GOT3 (cell line): Measurements from ENCODE around the gene SLC66A2.

Source experiments
- DNase-seq: peaks from one replicate; lab custom pipeline; 2025; ENCODE audit warnings: mixed read lengths; lab: John Stamatoyannopoulos, UW

Gene SLC66A2

DNA sequence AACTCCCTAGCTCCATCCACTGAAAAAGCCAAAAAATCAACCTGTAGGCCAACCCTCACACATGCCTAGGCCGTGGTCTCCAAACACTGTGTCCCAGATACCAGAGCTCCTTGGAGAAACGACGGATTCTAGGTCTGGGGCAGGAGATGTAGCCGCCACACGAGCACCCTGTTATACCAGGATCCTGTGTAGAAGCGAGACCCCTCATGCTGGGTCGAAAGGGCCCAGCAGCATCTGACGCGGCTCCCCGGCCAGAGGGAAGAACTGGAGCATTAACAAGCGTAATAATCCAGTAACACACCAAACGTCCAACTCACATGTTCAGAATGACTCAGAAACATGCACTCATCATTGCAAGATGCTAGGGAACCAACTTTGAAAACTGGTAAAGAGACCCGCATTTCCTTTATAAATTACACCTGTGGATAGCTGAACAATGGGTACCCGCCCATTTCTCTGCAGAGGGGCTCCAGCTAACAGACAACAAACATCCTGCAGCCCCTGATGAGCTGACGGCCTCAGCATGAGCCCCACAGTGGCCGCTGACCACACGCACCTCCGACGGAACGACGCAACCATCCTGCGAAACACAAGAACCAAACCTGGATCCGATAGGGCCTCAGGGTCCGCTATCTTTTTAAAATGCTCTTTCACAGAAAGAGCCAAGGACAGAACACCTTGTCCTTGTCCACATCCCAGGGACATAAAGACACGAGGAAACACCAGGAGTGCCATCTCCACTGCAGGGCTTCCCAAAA is 14.2 kb downstream of the SLC66A2 start:
- no peak for DNase-seq

DNA sequence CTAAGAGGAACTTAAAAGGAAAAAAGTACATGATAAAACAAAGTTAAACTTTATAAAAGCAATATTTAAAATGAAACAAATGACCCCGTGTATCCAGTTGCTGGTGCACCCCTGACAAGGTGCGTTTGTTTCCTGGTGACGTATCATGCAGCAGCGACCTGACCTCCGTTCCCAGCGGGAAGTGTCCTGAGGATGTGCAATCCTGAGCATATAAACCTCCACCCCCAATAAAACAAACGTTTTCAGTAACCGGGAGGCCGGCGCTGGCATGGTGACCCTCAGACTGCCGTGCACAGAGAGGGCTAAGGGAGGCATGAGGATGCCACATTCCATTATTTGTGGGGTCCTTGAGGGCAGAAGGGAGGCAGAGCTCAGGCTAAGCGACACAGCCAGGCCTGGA is 14.8 kb downstream of the SLC66A2 start:
- DNase-seq = no peak

DNA sequence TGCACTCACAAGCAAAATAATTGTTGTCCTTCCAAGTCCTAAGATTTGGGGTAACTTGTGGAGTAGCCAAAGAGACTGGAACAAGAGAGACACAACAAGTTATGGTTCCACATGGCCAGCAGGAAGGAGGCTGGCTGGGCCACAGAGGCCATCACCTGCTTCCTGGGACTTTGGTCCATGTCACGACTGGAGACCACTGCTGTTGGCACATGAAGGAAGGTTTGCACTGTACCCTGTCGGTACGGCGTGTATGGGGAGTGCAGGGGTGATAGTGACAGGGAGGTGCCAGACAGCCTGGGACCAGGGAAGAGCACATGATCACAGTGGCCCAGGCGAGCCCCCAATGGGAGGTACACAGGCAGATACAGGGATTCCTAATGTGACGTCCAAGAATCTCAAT is 15.5 kb downstream of the SLC66A2 start:
- no peak for DNase-seq

DNA sequence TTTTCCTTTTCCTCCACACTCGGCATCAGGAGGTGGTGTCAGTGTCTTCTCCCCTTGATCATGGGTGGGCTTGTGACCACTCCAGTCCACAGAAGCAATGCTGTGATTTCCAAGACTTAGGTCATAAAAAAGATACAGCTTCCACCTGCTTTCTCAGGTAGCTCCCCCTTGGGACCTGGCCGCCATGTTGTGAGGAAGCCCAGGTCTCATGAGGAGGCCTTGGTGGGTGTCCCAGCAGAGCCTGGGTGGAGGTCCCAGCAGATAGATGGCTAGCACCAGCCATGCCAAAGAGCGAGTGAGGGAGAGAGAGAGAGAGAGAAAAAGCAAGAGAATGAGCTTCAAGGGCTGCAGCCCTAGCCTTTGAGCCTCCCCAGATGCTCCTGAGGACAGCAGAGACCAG is 16.0 kb downstream of the SLC66A2 start:
- no peak for DNase-seq

DNA sequence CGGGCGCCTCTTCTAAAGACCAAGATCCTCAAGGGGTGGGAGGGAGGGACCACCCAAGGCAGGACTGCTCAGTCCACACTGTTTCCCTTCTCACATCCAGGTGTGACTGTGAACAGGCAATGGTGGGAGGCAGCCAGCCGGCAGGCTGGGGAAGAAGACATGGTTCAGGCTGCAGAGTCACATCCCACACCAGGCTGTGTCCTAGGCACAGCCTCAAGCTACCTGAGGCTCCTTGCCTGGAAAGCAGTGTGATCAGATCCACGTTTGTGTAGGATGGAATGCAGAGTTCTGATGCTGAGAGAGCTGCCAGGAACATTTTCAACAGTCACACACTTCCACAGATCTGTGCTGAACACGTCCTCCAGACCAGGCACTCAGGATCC is 16.4 kb downstream of the SLC66A2 start:
- DNase-seq = no peak

DNA sequence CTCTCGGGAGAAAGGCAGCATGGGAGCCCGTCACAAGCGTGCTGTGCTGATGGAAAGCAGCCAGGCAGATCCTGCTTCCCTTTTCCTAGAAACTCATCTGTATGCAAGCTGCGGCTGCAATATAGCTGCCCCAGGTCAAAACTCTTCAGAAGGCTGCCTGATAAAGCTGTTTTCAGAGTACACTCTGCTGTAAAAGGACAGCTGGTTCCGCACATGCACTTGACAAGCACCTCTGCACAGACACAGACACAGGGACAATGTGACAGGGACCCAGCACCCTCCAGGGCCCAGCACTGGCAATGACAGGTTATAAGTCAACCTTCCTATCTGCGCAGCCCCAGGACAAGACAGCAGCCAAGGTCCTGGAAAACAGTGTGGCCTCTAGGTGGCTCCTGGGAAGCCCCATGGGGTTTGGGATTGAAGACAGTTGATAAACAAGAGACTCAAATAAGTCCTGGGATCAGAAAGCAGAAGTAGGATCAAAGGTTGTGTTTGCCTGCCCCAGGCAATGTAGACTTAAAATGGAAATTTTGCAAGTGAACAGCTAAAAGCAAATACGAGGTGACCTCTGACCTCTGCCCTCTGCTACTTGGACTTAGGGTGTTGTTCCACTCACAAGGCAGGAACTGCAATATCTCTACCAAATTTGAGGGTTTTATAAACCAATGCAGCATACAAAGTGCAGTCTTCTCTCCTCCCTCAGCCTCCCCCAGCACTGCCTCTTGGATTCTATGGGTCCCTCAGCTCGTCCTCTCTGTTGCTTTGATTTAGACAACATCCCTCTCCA is 16.9 kb downstream of the SLC66A2 start:
- no peak for DNase-seq

DNA sequence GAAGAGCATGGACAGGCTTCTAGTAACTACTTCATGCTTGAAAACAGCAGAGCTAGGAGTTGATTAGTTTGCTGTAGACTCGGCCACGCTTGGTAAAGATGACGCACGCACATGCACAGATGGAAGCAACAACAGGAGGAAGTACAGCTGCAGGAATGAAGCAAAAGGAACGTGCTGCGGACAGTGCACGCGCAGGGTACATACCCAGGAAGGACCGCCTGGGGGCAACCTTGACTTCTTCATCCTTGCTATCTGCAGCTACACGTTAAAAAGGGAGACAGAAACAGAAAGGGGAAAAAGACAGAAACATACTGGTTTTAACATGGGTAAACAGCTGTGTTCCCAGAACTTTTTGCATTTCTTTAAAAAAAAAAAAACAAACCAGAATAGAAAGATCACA is 17.7 kb downstream of the SLC66A2 start:
- DNase-seq = no peak

DNA sequence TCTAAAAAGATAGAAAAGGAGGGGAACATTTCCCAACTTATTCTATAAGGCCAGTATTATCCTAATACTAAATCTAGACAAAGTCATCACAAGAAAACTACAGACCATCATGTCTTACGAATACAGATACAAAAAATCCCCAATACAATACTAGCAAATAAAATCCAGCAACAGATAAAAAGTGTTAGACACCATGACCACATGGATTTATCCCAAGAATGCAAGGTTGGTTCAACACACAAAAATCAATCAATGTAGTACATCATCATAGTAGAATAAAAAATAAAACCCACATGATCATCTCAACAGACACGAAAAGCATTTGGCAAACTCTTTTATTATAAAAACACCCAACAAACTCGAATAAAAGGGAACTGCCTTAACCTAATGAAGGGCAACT is 18.5 kb downstream of the SLC66A2 start:
- DNase-seq = no peak

DNA sequence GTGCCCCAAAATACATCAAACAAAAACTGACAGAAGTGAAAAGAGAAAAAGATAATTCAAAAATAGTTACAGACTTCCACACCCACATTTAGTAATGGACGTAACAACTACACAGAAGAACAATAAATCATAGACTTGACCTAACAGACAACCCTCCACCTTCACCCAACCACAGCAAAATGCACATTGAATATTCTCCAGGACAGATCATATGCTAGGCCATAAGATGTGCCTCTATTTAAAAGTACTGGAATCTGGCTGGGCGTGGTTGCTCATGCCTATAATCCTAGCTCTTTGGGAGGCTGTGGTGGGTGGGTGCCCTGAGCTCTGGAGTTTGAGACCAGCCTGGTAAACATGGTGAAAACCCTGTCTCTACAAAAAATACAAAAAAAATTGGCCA is 20.0 kb downstream of the SLC66A2 start:
- no peak for DNase-seq

DNA sequence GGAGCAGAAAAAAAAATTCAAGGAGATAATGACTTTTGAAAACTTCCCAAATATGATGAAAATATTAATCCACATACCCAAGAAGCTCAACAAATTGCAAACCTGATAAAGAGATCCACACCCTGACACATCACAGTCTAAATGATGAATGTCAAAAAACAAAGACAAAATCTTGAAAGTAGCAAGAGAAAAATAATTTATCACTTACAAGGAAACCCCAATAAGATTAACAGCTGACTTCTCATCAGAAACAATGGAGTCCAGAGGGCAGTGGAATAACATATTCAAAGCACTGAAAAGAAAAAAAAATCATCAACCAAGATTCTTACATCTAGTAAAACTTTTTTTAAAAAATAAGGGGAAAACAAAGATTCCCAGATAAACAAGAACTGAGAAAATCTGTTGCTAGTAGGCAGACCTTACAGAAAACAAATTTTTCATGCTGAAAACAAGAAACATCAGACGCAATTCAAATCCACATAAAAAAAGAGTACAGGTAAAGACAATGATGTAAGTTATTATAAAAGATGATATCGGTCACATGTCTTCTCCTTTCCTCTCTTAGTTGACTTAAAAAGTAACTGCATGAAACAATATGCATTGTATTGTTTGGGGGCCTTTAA is 21.3 kb downstream of the SLC66A2 start:
- no peak for DNase-seq

DNA sequence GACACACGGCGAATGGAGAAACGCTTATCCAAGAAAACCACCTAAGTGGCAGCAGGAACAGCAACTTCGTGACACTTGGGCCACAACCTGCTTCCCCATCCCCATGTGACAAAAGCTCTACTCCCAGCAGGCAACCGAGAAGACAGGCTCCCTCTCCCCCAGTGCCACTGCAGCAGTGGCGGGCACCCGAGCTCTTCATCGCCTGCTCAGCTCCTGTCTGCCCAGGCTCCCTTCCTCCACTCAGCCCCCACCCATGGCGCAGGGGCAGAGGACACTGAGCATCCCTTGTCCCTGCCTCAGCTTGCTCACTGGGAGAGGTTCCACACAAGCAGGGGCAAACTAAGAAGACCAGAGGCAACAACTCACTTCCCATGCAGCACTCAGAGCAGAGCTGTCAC is 22.9 kb downstream of the SLC66A2 start:
- DNase-seq = no peak

DNA sequence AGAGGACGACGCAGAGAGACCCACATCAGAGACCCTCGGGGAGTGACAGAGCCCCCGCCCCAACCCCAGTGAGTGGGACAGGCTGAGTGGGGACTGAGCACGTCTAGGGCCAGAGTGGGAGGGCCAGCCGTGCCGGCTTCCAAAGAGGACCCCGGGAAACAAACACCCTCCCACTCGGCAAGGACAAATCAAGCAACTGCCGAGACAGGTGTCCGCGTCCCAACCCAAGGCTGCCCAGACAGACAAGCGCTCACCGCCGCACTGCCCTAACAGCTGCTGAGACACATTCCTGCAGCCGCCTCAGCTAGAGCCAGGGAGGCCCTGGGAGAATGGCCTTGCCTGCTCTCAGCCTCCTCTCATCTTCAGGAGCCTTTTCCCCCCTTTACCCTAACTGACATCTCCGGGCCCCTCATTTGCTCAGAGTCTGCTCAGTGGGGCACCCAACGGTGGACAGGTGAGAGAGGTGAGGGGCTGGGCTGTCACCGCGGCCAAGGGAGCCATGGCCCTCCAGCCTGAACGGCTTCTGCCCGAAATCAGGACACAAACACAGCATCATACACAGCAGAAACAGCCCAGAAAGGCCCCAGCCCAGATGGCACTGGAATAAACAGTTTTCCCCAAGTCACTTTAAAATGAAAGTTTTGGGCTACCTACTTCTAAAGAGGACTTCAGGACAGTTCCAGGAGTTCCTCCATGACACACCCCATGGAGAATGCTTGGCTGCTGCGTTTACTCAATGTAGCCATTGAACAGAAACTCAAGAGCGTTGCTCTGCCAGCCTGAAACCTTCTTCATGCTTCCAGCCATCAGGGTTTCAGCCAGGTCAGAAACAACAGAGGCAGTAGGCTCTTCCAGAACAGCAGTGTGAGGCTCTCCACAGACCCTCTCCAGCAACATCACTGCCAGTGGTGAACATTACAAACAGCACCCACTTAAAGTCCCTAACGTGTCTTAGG is 23.6 kb downstream of the SLC66A2 start:
- no peak for DNase-seq

DNA sequence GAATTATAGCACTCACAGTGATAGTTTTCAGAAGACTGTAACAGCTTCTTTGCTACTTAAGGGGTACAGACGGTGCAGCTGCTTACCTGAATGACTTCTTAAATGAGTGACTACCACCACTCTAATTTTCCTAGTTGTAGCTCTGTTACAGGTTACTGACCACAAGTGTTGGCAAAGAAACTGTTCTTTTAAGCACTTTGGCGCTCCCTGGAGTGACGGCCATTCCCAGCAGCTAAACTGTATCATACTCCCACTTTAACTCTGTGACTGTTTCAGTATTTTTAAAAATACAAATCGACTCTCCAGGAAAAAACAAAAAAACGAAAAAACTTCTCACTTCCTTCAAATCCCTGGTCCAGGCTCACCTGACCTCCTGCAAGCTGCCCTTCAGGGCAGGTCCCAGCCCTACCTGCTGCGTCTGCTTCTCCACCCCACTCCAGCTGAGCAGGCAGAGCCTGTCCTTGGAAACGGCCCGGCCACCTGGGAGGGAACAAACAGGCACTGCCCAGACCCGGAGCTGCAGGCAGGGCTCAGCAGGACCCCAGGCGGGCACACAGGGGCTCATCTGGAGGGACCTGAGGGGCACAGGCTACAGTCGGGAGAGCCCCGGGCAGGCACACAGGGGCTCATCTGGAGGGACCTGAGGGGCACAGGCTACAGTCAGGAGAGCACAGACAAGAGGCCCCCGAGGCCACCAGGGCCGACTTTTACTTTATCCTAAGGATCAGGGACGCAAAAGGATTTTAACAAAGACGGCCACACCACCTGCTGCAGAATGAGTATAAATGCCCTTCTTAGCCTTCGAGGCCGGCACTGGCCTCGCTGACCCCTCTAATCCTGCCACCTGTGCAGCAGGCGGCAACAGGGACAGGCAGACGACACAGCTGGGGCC is 24.5 kb downstream of the SLC66A2 start:
- no peak for DNase-seq

DNA sequence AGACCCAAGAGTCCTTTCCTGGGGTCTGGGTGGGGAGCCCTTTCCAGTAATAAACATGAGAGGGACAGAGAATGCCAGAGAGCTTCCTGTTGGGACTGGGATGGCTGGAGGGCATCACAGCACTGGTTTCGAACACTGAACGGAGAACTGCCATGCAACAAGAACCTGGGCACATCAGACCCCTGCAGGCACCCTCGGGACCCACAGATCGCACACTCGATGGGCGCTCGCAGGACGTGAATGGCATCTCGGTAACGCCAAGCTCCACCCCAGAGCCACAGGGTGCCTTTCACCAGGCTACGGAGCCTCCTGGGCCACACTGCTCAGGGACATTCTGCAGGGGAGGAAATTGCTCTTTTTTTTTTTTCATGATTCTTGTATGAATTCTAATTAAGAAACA is 25.1 kb downstream of the SLC66A2 start:
- no peak for DNase-seq

DNA sequence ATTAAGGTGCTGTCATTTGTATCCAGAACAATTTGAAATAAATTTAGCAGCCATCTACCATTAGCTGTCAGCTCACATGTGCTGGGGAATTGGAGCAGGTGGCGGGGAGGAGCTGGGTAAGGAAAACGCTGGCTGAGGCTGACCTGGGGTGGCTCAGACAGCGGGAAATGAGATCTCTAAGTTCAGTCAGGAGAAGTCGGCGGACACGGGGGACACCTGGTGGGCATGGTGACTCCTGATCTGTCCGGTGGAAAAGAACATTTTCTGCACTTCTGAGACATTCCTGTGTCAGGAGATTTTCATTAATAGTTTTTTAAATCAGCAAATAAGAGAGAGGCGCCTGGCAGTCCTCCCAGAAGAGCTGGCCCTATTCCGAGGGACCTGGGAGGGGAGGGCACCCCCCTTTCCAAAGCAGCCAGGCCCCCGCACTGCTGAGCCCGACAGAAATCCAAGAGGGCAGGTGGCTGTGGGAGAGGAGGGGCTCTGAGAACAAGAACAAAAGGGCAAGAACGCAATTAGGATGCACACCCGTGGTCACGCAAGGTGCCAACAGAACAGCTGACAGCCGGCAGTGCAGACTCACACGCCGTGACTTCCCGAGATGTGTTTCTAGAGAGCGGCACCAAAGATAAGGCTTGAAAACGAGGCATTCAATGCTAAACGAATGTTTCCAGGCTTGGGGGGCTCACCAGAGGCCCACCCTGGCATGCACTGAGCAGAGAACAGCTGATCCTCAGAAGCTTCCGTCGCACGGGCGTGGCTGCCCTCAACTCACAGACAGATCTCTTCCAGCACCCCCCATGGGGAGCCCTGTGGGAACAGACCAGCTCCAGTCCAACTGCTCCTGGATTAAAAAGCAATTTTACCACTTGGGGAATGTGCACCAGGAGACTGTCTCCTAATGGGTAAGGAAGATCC is 26.4 kb downstream of the SLC66A2 start:
- no peak for DNase-seq

DNA sequence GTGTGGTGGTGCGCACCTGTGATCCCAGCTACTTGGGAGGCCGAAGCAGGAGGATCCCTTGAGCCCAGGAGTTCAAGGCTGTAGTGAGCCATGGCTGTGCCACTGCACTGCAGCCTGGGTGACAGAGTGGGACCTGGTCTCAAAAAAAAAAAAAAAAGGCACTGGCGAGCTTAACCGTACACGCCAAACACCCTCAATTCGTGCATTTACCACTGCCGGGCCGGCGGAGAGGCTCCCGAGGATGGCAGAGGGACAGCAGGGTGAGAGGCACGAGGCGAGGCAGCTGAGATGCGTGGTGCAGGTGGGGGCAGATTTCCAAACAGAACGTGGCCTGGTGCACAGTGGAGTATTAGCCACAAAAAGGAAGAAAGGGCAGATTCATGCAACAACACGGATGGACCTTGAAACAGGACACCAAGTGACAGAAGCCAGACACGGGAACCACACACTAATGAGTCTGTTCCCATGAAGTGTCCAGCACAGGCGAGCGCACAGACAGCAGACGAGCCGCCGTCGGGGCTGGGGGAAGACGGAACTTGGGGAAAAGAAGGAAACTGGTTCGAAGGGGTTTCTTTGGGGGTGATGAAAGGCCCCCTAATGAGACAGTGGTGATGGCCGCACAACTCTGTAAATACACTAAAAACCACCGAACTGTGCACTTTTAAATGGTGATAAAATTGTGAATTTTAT is 27.4 kb downstream of the SLC66A2 start:
- no peak for DNase-seq

DNA sequence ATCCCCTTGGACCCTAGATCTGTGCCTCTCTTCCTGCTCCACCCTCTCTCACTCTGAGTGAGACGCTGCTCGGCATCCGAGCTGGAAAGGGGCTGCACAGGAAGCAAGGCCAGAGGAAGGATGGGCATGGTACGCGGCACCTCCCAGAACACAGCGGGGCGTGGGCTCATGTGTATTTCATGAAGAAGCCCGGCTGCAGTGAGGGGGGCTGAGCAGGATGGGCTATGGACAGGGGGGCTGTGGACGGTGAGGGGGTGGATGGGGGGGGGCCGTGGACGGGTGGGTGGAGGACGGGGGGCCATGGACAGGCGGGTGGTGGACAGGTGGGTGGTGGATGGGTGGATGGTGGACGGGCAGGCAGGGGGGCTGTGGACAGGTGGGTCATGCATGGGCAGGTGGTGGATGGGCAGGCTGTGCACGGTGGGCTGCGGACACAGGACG is 28.5 kb downstream of the SLC66A2 start:
- DNase-seq = no peak

DNA sequence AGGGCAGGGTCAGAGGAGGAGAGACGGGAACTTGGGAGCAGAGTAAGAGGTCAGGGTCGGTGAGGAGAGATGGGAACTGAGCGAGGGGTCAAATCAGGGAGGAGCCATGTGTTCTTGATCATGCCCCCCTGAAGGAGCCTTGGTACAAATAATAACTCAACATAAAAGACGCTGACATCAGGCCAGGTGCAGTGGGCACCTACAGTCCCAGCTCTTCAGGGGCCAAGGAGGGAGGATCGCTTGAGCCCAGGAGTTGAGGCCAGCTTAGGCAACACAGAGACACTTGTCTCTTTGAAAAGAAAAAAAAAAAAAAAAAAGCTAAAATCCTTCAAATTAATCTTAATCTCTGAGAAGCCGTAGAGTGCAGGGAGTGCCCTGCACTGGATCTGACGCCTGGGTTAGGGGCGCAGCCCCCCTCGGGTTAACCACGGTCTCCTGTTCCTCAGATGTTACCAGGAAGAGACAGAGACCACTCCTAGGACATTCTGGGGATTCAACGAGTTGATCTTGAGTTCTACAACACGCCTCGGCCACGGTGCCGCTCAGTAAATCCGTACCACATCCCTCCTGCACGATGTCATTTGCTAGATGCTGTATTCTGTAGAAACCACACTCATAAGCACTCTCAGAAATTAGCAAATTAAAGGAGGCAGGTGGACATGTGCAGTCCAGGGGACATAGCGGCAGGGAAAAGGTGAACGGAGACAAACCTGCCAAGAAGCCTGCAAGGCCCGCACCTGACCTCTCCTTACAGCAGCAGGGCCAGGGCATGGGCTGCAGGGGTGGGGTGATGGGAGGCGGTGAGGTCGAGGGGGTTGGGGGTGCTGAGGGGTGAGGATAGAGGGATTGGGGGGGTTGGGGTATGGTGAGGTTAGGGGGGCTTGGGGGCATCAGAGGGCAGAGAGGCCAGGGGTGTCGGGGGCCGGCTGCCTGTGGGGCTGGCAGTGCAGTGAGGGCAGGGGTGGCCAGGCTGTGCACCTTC is 29.2 kb downstream of the SLC66A2 start:
- DNase-seq = no peak
